Endothelial cell of umbilical vein (primary cell): ENCODE measurements around the gene CDH20. TPM values are rescaled to one million over a fixed set of nuclear protein-coding genes. Genes with fewer than 3 reads are reported as not detected.

Experiments
- BruUV-seq: library from RNA; stranded (reverse); fragments of 400-500 nt; replicated peaks from 2 replicates; lab custom pipeline; 2021; lab: Mats Ljungman, UMichigan
- CTCF ChIA-PET: fragments of 300-600, 350-600 bp; sonication (Branson Sonifier 250); formaldehyde crosslinking; loops from one replicate; lab custom pipeline; 2021; ENCODE audit warnings: antibody characterized with exemption, inconsistent platforms; lab: Charles Lee
- POLR2A ChIA-PET: fragments of 300-600, 350-600 bp; sonication (Branson Sonifier 250); formaldehyde crosslinking; loops from one replicate; lab custom pipeline; 2021; ENCODE audit warnings: antibody characterized with exemption, inconsistent platforms; lab: Charles Lee
- DNase-seq: peaks from one replicate; pipeline ENCODE4 v3.0.0-alpha.2; 2011; ENCODE audit warnings: low read depth, low spot score
- FAIRE-seq: peaks from 2 replicates; lab custom pipeline; 2011; peaks lifted over from hg19 to GRCh38; lab: Jason Lieb, UNC
- H2AFZ ChIP-seq: 2 replicates; pipeline ENCODE4 v1.6.0; 2012; ENCODE audit warnings: low read depth, low read length, control low read depth, inconsistent platforms
- H3K27ac ChIP-seq: 2 replicates; pipeline ENCODE4 v1.5.1; 2011; ENCODE audit warnings: low read depth, mild to moderate bottlenecking, control low read depth, low read length, moderate library complexity; ENCODE audit not compliant: insufficient read depth
- H3K27me3 ChIP-seq, 2 experiments: 2 replicates each; pipeline versions ENCODE4 v1.6.0 to v1.6.1; 2011; ENCODE audit warnings: low read length in 2 of 2, mixed read lengths in 1 of 2; ENCODE audit not compliant: control insufficient read depth in 2 of 2, insufficient read depth in 2 of 2
- H3K36me3 ChIP-seq, 2 experiments: 2 replicates in 1 of 2; 3 replicates in 1 of 2; pipeline ENCODE4 v1.5.1; 2011; ENCODE audit warnings: low read length in 2 of 2, mild to moderate bottlenecking in 1 of 2, moderate library complexity in 1 of 2; ENCODE audit not compliant: control insufficient read depth in 2 of 2, insufficient read depth in 2 of 2; ENCODE audit errors: extremely low read depth in 1 of 2
- H3K4me1 ChIP-seq: 3 replicates; pipeline ENCODE4 v1.5.1; 2011; ENCODE audit warnings: mild to moderate bottlenecking, low read length; ENCODE audit not compliant: control insufficient read depth, insufficient read depth; ENCODE audit errors: extremely low read depth
- H3K4me2 ChIP-seq: 2 replicates; pipeline ENCODE4 v1.6.1; 2011; ENCODE audit warnings: low read length, control low read depth, mixed read lengths; ENCODE audit not compliant: insufficient read depth
- H3K4me3 ChIP-seq, 3 experiments: fragments of 200-600 bp in 1 of 3; sonication (generic), shearing (Covaris generic) in 1 of 3; replicated peaks in 1 of 3; 2 replicates each; pipeline ENCODE4 v1.5.1; 2011 to 2016; ENCODE audit warnings: control low read depth in 3 of 3, low read length in 3 of 3, mild to moderate bottlenecking in 2 of 3, inconsistent platforms in 1 of 3, low read depth in 1 of 3, moderate library complexity in 1 of 3; ENCODE audit not compliant: insufficient read depth in 1 of 3
- H3K79me2 ChIP-seq: 2 replicates; pipeline ENCODE4 v1.6.0; 2012; ENCODE audit warnings: low read length, inconsistent platforms; ENCODE audit not compliant: control insufficient read depth, insufficient read depth
- H3K9ac ChIP-seq: replicated peaks from 2 replicates; pipeline ENCODE3; 2011; ENCODE audit warnings: low read length, control low read depth; ENCODE audit not compliant: insufficient read depth; ENCODE audit errors: extremely low read depth
- H3K9me1 ChIP-seq: replicated peaks from 3 replicates; pipeline ENCODE4 v1.6.0; 2011; ENCODE audit warnings: mild to moderate bottlenecking, low read length; ENCODE audit not compliant: control insufficient read depth, insufficient read depth; ENCODE audit errors: extremely low read depth
- H3K9me3 ChIP-seq: replicated peaks from 2 replicates; pipeline ENCODE4 v1.5.1; 2012; ENCODE audit warnings: low read length, inconsistent platforms; ENCODE audit not compliant: control insufficient read depth, insufficient read depth
- H4K20me1 ChIP-seq: replicated peaks from 2 replicates; pipeline ENCODE3; 2011; ENCODE audit warnings: mild to moderate bottlenecking, low read length; ENCODE audit not compliant: control insufficient read depth, insufficient read depth; ENCODE audit errors: extremely low read depth
- EZH2 ChIP-seq: IDR thresholded peaks from 2 replicates; pipeline ENCODE4 v1.6.1; 2012; ENCODE audit warnings: borderline replicate concordance, low read depth, mild to moderate bottlenecking, moderate library complexity, low read length, inconsistent platforms; ENCODE audit not compliant: severe bottlenecking
- FOS ChIP-seq: IDR thresholded peaks from 2 replicates; pipeline ENCODE4 v1.6.1; 2011; ENCODE audit warnings: mild to moderate bottlenecking, low read length, moderate library complexity, borderline replicate concordance; ENCODE audit not compliant: insufficient read depth
- GATA2 ChIP-seq: IDR thresholded peaks from 2 replicates; pipeline ENCODE4 v1.7.0; 2011; ENCODE audit warnings: low read depth, mild to moderate bottlenecking, moderate library complexity, mixed read lengths, low read length; ENCODE audit not compliant: insufficient read length, insufficient read depth
- JUN ChIP-seq: IDR thresholded peaks from 2 replicates; pipeline ENCODE4 v1.6.1; 2011; ENCODE audit warnings: borderline replicate concordance, low read depth; ENCODE audit not compliant: insufficient read length, insufficient read depth
- MYC ChIP-seq: IDR thresholded peaks from one replicate; pipeline ENCODE4 v1.6.1; 2011; ENCODE audit warnings: mild to moderate bottlenecking, low read depth, low read length
- POLR2A ChIP-seq: IDR thresholded peaks from 2 replicates; pipeline ENCODE4 v1.6.1; 2012; ENCODE audit warnings: low read depth, mild to moderate bottlenecking, control low read depth, low read length
- POLR2AphosphoS5 ChIP-seq: IDR thresholded peaks from 2 replicates; pipeline ENCODE4 v1.6.1; 2012; ENCODE audit warnings: low read depth, mild to moderate bottlenecking, control low read depth, low read length, moderate library complexity; ENCODE audit not compliant: insufficient read depth
- dilution Hi-C: fragments of 300-500 bp; cut with MboI; formaldehyde crosslinking; loops from one replicate; pipeline ENCODE4 v1.15.0; 2019; ENCODE audit warnings: low sequenced_read_pairs; ENCODE audit not compliant: extremely low pct_ligation_motif_present
- intact Hi-C: fragments of 100-400 bp; cut with micrococcal nuclease; formaldehyde crosslinking; loops from one replicate; pipeline ENCODE4 v1.10.0; 2022
- polyA plus RNA-seq, 4 experiments: library from polyadenylated mRNA; depleted of rRNA in 3 of 4; stranded (reverse) in 3 of 4; unstranded in 1 of 4; fragments of >200 nt; gene quantifications; 2 replicates each; pipeline versions ENCODE4 v1.2.1 to v1.2.3, GENCODE V29; 2011 to 2012; ENCODE audit warnings: missing spikeins in 1 of 4
- total RNA-seq: library from RNA; stranded (reverse); gene quantifications from 2 replicates; pipeline ENCODE4 v1.2.3, GENCODE V29; 2021
- TF ChIP-seq, protein P1 (sequence below): IDR thresholded peaks from 2 replicates; pipeline ENCODE4 v1.6.1; 2011; ENCODE audit not compliant: insufficient read depth, insufficient read length
- TF ChIP-seq, protein P2 (sequence below), 2 donors: IDR thresholded peaks; 1 replicate in 1 of 2; 2 replicates in 1 of 2; pipeline ENCODE4 v1.5.1; 2011; ENCODE audit warnings: low read length in 2 of 2, mild to moderate bottlenecking in 2 of 2, moderate library complexity in 2 of 2, control low read depth in 1 of 2, inconsistent platforms in 1 of 2, low read depth in 1 of 2; ENCODE audit not compliant: insufficient read depth in 1 of 2; ENCODE audit errors: extremely low read depth in 1 of 2

The CDH20 gene
- total and polyA plus RNA-seq, 2 donors (not counting 3 experiments of a cell fraction or from before 2014, with no cell fraction given): not detected

DNA sequence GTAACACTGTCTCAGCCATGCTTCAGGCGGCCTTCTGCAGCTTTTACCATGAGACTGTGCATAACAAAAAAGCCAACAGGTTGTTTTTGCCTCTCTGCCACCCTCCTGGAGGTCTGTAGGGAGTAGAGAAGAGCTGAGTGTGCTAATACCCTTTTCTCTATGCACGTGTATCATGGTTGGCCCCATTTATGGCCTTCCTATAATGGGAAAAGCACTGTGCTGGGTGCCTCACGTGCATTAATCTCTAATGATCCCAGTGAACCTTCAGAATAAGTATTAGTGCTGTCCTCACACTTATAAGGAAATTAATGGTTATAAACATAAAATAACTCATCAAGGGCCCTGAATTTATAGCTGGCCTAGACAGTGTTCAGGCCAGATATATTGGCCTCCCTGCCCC is 164.2 kb downstream of the CDH20 start:
- no peaks in the 10 kb centered on the region for H3K9me3 ChIP-seq
- no TSS peak for BruUV-seq
- intact Hi-C loops: no loop called here

More for the DNA sequence above, 164.2 kb downstream of the CDH20 start:
- Histone ChIP-seq H3K27ac (no peak overlapping the region), H3K4me2 (no peak overlapping the region), H2AFZ (no peak overlapping the region), H3K9me1 (no peaks in the 10 kb centered on the region), H3K79me2 (no peaks in the 10 kb centered on the region), H3K36me3 (no peaks in the 10 kb centered on the region), H3K27me3 (peaks cover 0 to 7% of the 10 kb centered on the region in 2 experiments), H3K4me3 (no peak overlapping the region), H4K20me1 (no peaks in the 10 kb centered on the region), H3K9ac (no peak overlapping the region), H3K4me1 (no peaks in the 10 kb centered on the region)
- CTCF ChIA-PET: interaction anchor here (1.5 to 1.7 kb wide), 2 partner anchors 175 to 689 kb away, joined by 5 to 6 read pairs; no protein-coding TSS in a partner anchor
- FAIRE-seq (no peak), DNase-seq (no peak)
- TF ChIP-seq EZH2 (no peak), MYC (no peak), FOS (no peak), JUN (no peak), POLR2AphosphoS5 (no peak), POLR2A (no peak), GATA2 (no peak)
- TF ChIP-seq, protein P1, sequence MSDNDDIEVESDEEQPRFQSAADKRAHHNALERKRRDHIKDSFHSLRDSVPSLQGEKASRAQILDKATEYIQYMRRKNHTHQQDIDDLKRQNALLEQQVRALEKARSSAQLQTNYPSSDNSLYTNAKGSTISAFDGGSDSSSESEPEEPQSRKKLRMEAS: no peak
- TF ChIP-seq, protein P2, sequence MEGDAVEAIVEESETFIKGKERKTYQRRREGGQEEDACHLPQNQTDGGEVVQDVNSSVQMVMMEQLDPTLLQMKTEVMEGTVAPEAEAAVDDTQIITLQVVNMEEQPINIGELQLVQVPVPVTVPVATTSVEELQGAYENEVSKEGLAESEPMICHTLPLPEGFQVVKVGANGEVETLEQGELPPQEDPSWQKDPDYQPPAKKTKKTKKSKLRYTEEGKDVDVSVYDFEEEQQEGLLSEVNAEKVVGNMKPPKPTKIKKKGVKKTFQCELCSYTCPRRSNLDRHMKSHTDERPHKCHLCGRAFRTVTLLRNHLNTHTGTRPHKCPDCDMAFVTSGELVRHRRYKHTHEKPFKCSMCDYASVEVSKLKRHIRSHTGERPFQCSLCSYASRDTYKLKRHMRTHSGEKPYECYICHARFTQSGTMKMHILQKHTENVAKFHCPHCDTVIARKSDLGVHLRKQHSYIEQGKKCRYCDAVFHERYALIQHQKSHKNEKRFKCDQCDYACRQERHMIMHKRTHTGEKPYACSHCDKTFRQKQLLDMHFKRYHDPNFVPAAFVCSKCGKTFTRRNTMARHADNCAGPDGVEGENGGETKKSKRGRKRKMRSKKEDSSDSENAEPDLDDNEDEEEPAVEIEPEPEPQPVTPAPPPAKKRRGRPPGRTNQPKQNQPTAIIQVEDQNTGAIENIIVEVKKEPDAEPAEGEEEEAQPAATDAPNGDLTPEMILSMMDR (IDR thresholded peaks at IDR 0.05; ENCODE audit: extremely low read depth in 1 of 2, insufficient read depth in 1 of 2, low read depth in 1 of 2, low read length in 2 of 2): no peak
- POLR2A ChIA-PET: no interaction called here
- dilution Hi-C loops: no loop called here
